NCI-H2107 treated with DMSO at 0.1 percent for 48 hours (cell line): Measurements from ENCODE around the gene LDB2.

Experiments used
- DNase-seq: peaks from one replicate; lab custom pipeline; 2025; ENCODE audit not compliant: unreplicated experiment; lab: John Stamatoyannopoulos, UW

LDB2 gene

GRCh38 chr4:16505267-16505666 is 393.2 kb downstream of the LDB2 start:
- DNase-seq, result no peak

- DNase-seq, result no peak
These were observed 394.9 kb downstream of the LDB2 start for GRCh38 chr4:16503421-16504100.

GRCh38 chr4:16498978-16499377 is 399.5 kb downstream of the LDB2 start:
- no peak for DNase-seq

- no peak for DNase-seq
These were observed 401.9 kb downstream of the LDB2 start for GRCh38 chr4:16496501-16496900.

- no peak for DNase-seq
These were observed 405.6 kb downstream of the LDB2 start for GRCh38 chr4:16492872-16493271.

- DNase-seq, result no peak
These were observed 409.2 kb downstream of the LDB2 start for GRCh38 chr4:16489226-16489625.

- no peak for DNase-seq
These were observed 410.4 kb downstream of the LDB2 start for GRCh38 chr4:16488084-16488483.

- DNase-seq, result no peak
These were observed 413.7 kb downstream of the LDB2 start for GRCh38 chr4:16484711-16485110.

GRCh38 chr4:16483540-16483939 is 414.9 kb downstream of the LDB2 start:
- DNase-seq, result no peak

- DNase-seq, result no peak
These were observed 418.4 kb downstream of the LDB2 start for GRCh38 chr4:16480011-16480410.

GRCh38 chr4:16472537-16472936 is 425.9 kb downstream of the LDB2 start:
- no peak for DNase-seq

GRCh38 chr4:16467061-16467460 is 431.4 kb downstream of the LDB2 start:
- no peak for DNase-seq

GRCh38 chr4:16466581-16466980 is 431.9 kb downstream of the LDB2 start:
- no peak for DNase-seq

GRCh38 chr4:16464651-16465050 is 433.8 kb downstream of the LDB2 start:
- no peak for DNase-seq

- no peak for DNase-seq
These were observed 435.8 kb downstream of the LDB2 start for GRCh38 chr4:16462656-16463055.

- no peak for DNase-seq
These were observed 437.1 kb downstream of the LDB2 start for GRCh38 chr4:16461362-16461761.

GRCh38 chr4:16457944-16458343 is 440.5 kb downstream of the LDB2 start:
- DNase-seq, result no peak
